GM19397 (cell line): Measurements from ENCODE around the gene CHD6.

Experiments
- ATAC-seq: cut with Tn5 transposase; IDR thresholded peaks from one replicate; pipeline ENCODE4 v1.9.1; 2021; ENCODE audit warnings: mild to moderate bottlenecking, moderate library complexity; ENCODE audit not compliant: unreplicated experiment

The CHD6 gene

DNA sequence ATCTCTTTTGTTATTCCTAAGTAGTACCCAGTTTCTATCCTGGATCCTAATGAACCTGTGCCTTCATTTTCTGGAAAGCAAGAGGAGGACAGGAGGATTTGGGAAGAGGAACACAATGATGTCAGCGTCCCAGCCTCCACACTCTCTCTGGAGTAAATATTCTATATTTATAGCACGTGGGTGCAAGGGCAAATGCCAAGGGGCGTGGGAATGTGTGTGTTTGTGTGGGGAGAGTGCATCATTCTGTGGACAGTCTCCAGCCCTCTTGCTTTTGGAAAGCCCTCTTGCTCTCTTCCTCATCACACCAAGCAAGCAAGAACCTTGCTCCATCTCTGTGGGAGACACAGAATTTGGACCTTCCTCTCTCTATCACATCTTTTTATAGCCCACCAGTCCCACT, 148.3 kb downstream of the CHD6 start:
- no peak for ATAC-seq

DNA sequence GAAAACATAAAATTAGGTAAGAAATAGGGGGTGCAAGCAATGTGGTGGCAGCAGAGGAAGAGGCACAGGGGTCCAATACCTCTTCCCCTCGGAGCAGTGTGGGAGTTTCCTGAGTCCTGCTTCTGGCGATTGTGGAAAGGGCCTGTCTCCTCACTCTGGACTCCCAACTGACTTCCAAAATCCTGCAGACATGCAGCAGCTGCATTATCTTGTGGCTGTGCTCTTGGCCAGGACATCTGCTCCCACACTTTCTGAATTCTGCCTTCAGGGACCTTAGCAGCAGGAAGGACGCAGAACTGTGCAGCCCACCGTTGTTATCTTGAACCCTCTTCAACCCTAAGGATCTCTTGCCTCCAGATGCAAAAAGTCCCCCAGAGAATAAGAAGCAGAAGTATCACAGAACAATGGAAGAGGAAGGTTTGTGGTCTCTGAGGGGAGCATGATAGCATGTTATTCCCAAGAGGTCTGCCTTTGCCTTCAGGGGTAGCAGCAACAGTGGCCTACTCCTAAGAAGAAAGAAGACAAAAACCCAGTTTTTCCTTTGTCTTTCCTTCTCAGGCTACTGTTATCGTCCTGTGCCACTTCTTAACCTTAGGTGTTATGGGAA, 149.1 kb downstream of the CHD6 start:
- no peak for ATAC-seq

DNA sequence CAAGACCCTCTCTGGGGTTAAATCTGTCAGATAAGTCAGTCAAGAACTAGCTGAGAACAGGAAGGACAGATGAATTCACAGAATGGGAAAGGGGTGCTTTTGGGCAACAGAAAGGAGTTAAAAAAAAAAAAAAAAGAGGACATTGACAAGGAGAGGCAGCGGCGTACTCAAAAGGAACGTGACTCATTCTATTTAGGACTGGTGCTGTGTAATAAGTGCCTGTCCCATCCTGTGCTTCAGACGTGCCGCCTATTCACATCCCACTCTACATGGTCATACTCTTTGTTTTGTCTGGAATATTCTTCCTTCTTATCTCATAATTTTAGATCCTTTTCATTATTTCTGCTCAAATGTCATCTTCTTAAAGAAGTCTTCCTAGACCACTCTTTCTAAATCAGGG, 150.5 kb downstream of the CHD6 start:
- ATAC-seq = no peak

- ATAC-seq = no peak
Observed at GRCh38 chr20:41467220-41467619, 151.0 kb downstream of the CHD6 start.

GRCh38 chr20:41463567-41463966, 154.6 kb downstream of the CHD6 start:
- no peak for ATAC-seq

GRCh38 chr20:41462372-41463161, 155.6 kb downstream of the CHD6 start:
- no peak for ATAC-seq

- ATAC-seq = no peak
Observed at GRCh38 chr20:41458761-41459160, 159.4 kb downstream of the CHD6 start.

GRCh38 chr20:41457173-41457857, 160.9 kb downstream of the CHD6 start:
- no peak for ATAC-seq

GRCh38 chr20:41456351-41456750, 161.8 kb downstream of the CHD6 start:
- ATAC-seq = no peak

DNA sequence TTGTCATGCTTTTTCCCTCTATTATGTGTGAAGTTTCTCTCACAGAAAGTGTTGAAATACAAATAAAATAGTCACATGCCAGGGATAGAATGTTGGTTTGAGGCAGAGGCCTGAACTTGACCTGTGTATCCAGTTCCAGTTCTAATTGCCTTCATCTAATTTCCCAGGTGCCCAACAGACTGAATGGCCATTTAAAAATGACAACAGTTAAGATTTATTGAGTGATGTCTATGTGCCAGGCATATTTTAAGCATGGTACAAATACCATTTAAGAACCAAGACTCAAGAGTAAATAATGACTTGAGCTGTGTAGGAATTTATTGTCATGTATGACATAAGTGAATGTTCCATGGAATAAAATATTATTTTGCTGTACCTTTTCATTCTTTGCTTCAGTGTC, 163.9 kb downstream of the CHD6 start:
- ATAC-seq = no peak

- ATAC-seq = no peak
Observed at GRCh38 chr20:41453010-41453950, 164.9 kb downstream of the CHD6 start.

DNA sequence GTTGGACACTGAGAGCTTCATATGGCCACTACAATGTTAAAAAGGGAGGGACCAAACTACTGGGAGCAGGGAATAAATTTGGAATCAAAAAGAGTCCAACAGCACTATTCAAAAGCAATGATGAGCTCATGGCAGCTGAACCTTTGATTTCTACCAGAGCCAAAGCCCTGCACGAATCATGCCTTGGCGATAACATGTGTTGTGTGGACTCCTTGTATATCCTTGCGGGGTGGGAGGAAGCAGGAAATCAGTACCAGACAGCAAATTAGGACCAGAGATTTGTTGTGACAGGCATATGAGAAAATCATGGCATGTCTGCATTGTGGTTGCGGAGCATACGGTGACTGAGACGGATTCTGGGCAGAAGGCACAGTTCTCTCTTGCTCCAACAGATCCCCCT, 166.0 kb downstream of the CHD6 start:
- ATAC-seq = no peak

GRCh38 chr20:41447006-41447405, 171.2 kb downstream of the CHD6 start:
- ATAC-seq = no peak

DNA sequence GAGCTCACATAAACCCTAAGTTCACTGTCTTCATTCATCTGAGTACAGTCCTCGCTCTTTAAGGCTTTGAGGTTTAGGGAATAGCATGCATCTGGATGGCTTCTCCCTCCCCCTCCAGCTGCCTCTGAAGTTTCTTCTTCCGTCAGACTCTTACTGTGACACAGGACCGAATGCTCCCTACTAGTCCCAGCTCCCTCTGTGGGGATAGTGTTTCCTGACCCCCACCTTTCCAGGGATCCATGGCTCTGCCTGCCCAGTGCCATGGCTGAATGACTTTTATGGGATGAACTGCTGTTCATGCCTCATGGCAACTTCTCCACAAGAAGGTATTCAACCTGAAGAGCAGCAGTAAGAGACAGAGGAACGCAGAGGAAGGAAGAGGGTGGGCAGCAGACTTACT, 171.7 kb downstream of the CHD6 start:
- no peak for ATAC-seq

DNA sequence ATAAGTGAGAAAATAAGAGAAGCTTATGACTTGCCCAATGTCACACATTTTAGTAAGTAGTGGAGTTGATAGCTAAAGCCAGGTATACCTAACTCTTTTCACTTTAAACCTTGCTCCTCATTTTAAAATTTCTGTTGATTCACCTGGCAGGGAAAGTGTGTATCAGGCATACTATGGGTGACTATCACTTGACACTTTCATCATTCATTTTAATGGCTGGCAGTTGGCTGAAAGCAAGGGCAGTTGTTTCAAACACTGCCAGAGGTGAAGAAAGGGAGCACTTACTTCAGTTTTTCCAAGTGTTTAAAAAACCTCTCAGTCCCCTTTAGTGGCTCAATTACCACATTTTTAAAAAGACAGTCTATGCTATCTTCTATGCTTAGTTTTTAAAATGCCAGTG, 173.4 kb downstream of the CHD6 start:
- ATAC-seq = no peak

DNA sequence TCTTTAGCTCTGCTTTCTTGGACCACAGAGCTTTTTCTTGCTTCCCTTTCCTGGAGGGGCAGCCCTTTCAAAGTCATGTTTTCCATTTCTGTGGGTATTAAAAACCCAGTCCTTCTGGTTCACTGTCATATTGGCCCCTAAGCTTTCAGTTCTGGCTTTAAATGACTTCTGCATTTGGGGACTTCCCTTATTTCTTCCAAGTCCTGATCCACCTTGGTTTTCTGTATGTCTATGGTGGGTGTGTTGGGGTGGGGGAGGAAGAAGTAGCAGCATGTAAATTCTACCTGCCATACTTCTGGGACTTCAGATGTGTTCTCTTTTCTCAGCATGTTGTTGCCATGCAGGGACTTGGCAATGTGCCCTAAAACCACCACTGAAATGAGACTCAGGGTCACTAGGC, 174.5 kb downstream of the CHD6 start:
- ATAC-seq = no peak

DNA sequence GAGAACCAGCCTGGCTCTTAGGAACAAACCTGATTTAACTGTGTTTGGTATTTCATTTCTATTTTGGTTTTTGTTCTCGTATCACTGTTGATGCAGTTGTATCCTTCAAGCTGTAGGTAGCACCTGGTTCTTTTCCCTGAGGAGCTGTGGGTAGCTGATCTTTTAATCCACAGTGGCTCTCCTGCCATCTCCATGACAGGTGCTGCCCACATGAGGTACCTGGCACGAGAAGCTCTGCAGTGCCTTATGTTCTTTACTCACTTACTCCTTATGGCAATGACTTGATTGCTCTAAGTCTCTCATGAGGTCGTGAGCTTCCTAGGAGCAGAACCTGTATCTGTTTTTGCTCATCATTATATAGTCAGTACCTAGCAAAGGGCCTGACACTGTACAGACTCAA, 177.3 kb downstream of the CHD6 start:
- no peak for ATAC-seq

DNA sequence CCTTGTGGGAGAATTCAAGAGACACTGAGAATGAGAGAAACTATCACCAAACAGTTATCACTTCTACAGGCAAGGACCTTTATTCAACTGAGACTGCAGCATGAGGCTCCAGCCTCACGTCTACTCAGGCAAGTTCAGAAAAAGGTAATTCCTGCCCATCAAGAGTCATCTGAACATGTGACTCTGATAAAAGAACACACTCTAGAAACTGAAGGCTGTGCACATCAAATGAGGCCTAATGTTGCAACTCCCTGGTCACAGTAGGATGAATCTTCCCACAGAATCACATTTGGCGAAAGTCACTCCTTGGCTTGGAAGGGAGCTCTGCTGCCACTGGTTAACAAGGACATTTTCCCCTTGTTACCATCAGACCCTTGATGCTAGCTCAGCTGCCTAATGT, 180.3 kb downstream of the CHD6 start:
- no peak for ATAC-seq

GRCh38 chr20:41436679-41437078, 181.5 kb downstream of the CHD6 start:
- ATAC-seq = no peak

DNA sequence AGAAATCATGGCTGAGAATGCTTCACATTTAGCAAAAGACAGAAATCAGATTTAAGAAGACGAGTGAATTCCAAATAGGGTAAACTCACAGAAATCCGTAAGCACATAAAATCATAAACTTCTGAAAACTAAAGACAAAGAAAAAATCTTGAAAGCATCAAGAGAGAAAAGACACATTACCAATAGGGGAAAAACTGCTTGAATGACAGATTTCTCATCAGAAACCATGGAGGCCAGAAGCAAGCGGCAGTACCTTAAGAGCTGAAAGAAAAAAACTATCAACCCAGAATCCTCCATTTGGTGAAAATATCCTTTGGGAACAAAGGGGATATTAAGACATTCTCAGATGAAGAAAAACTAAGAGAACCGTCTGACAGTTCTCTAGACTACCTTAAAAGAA, 185.0 kb downstream of the CHD6 start:
- no peak for ATAC-seq

GRCh38 chr20:41432746-41433145, 185.4 kb downstream of the CHD6 start:
- ATAC-seq = no peak
